ENCODE measurements around the gene HTR6.
A peak's percentile ranks its signal among the peaks of the same experiment; 100 is the strongest.
"Not testable (repeated sequence)": the region's sequence is repeated elsewhere in the genome, so short reads cannot be mapped to it uniquely, and the experiment has no call there.

Gene HTR6

GRCh38 chr1:19664453-19665185, at the start of gene HTR6:
HTR6 (plus strand) TSS chr1:19664875; CDS start chr1:19665754, 879 bp downstream.
- DNase-seq (ENCODE audit: low read depth, low spot score), result no peak

- no peak for DNase-seq (ENCODE audit: low read depth, low spot score)
These were observed 49.2 kb upstream of the HTR6 start for GRCh38 chr1:19615438-19615837.

DNA sequence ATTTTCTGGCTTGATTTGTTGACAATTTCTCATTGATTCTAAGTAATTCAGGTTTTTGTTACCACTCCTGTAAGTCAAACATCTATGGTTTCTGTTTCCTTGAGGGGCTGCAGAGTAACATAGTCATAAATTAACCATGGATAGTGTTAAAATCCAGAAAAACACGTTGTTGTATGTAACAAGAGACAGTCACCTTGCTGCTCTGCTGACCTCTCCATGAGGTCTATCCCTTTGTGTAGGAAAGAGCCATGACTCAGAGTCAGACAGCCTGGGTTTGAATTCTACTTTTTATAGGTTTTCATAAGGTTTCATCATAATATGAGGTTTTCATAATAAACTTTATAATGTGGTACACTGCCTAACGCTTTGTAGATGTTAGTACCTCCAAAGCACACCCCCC, 48.2 kb upstream of the HTR6 start:
- no peak for DNase-seq (ENCODE audit: low read depth, low spot score)

- DNase-seq (ENCODE audit: low read depth, low spot score), result no peak
These were observed 47.3 kb upstream of the HTR6 start for GRCh38 chr1:19617376-19617775.

DNA sequence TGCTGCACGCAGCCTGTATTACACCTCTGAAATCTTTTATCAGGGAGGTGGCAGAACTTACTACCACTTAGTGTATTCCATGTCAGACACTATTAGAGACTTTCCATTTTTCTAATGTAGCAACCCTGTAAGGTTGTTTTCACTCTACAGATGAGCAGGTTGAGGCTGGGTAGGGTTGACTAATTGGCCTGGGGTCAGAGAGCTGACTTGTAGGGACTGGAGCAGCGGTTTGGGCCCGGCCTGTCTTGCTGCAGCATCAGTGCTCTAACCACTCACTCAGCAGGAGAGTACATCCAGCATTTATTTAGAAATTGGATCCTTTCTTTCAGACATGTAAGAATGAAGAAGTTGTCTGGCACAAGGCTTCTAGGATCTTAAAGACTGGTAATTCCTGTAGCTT, 46.2 kb upstream of the HTR6 start:
- DNase-seq (ENCODE audit: low read depth, low spot score), result no peak

GRCh38 chr1:19619697-19620384, 44.8 kb upstream of the HTR6 start:
- no peak for DNase-seq (ENCODE audit: low read depth, low spot score)

- DNase-seq (ENCODE audit: low read depth, low spot score), result no peak
These were observed 43.9 kb upstream of the HTR6 start for GRCh38 chr1:19620786-19621185.

GRCh38 chr1:19621274-19621950, 43.3 kb upstream of the HTR6 start:
- no peak for DNase-seq (ENCODE audit: low read depth, low spot score)

DNA sequence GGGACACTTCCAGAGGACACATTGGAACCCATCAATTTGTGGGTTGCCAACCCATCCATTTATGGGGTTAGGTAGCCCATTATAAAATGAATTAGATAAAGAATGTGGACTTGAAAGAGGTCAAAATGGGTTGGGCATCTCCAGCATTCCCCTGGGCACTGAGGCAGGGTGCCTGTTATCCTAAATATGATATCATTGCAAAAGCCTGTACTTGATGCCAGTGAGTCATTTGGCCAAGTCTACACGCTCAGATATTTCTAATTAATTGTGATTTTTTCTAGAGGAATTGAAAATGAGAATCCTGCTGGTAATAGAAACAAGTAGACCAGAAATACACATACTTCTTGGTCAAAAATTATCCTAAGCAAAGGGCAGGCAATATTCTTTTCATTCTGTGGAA, 42.5 kb upstream of the HTR6 start:
- no peak for DNase-seq (ENCODE audit: low read depth, low spot score)

DNA sequence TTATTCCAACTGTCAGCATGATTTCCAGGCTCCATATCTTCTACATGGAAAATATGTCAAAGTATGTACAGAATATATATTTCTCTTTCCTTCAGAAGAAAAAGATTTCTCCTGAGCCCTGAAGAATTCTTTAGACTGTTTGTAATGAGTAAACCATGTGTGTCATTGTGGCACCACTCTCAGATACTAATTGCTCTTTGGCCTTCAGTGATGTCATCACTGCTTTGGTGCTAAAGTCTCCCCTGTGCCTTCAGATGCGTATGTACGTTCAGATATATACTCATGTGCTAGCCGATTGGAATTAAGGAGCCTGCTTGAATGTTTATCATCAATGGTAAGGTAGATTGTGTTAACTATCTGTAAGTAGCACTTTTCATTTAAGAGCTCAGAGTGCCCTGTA, 41.2 kb upstream of the HTR6 start:
- no peak for DNase-seq (ENCODE audit: low read depth, low spot score)

DNA sequence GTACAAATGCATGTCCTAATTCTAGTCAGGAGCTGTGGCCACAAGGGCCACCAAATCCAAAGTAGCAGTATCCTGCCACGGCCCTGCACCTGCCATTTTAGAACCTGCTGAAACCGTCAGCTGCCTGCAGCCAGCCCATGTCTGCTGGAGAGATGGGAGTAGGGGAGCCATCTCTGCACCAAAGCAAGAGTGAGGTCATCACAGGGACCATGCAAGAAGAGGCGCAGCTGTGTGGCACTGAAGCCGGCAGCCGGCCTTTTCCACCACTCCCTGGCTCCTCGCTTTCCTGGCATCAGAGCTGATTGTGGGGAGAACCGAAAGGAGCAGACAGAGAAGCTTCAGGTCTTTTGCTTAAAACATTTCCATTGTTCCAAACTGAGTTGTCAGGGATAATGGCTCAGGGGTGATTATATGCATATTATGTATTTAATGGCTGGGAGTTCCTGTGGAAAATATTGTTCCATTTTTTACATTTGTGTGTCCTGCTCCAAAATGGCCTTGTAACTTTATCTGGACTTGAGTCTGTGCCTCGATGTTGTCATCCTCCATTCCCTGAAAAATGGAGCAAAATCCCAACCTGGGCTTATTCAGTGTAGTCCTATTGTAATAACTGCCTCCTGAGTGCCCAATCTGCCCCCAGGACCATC, 39.3 kb upstream of the HTR6 start:
- no peak for DNase-seq (ENCODE audit: low read depth, low spot score)

DNA sequence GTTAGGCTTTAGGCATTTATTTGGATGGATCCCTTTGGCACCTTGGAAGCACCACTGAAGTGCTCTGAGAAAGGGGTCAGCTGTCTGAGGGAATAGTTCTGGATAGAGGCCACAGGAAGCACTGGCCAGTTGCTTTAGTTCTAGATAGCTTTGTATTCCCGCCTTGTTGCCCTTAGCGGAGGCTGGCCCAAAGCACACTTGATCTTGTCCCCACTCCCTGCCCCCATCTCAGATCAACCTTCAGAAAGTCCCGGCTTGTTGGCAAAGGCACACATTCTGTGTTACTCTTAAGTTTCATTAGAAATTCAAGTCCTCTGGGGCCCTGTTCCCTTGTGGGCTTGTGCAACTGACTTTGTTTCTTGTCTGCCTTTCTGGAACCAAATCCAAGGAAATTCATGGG, 35.8 kb upstream of the HTR6 start:
- peak; percentile 1 for DNase-seq (ENCODE audit: low read depth, low spot score)

DNA sequence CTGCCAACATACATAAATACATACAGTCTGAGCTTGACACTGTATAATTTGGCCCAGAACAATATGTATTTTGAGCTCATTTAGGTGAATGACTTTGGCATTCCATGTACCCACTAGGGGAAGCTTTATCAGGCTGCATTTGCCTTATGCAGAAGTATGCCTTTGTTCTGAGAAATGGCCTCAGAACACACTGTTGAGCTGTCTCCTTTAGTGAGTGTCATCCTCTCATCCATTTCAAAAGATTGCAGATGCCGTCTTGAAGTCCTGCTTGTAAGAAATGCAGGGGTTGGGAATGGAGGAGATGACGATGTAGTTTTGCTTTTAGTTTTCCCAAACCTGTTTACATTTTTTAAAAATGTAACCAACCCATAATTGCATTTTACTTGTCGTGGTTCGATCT, 35.3 kb upstream of the HTR6 start:
- no peak for DNase-seq (ENCODE audit: low read depth, low spot score)

DNA sequence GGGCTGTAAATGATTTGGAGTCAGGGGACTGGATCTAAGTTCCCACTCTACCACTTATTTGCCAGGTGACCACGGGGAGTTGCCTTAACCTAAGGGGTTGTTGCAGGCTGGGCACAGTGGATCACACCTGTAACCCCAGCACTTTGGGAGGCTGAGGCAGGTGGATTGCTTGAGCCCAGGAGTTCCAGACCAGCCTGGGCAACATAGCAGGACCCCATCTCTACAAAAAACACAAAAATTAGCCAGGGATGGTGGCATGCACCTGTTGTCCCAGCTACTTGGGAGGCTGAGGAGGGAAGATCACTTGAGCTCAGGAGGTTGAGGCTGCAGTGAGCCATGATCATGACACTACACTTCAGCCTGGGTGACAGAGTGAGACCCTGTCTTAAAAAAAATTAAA, 34.5 kb upstream of the HTR6 start:
- DNase-seq (ENCODE audit: low read depth, low spot score), result not testable (repeated sequence)

GRCh38 chr1:19630720-19631395, 33.8 kb upstream of the HTR6 start:
- DNase-seq (ENCODE audit: low read depth, low spot score), result no peak

GRCh38 chr1:19632211-19632610, 32.5 kb upstream of the HTR6 start:
- DNase-seq (ENCODE audit: low read depth, low spot score), result no peak

DNA sequence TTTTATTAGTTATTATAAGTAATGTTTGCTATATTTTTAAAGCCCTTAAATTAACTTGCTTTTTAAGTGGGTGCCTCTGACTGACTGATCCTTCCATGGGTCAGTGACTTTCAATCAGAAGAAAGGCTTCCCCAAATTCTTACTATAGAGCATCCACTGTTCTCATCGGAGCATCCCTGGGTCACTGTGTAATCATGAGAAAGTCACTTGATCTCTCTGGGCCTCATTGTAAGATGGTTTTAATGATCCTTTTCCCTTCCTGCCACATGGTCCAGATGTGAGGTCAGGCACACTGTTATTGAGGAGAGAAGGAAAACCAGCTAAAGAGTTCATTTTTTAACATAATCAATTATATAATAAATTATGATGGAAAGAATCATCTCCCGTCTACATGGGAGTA, 31.6 kb upstream of the HTR6 start:
- DNase-seq (ENCODE audit: low read depth, low spot score), result no peak

- not testable (repeated sequence) for DNase-seq (ENCODE audit: low read depth, low spot score)
These were observed 29.6 kb upstream of the HTR6 start for GRCh38 chr1:19635064-19635463.

DNA sequence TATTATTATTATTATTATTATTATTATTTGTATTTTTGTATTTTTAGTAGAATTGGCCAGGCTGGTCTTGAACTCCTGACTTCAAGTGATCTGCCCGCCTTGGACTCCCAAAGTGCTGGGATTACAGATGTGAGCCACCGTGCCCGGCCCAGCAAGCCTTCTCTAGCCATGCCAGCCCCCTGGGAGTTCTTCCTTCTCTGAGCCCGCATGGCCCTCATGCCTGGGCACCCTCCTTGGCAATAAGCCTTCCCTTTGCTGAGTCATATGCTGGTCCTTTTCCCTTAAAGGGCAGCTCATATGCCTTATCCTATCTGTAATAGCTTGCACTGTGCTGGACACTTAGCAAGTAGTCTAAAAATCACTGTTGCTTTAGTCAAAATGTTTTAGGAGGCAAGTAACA, 29.0 kb upstream of the HTR6 start:
- DNase-seq (ENCODE audit: low read depth, low spot score), result no peak

DNA sequence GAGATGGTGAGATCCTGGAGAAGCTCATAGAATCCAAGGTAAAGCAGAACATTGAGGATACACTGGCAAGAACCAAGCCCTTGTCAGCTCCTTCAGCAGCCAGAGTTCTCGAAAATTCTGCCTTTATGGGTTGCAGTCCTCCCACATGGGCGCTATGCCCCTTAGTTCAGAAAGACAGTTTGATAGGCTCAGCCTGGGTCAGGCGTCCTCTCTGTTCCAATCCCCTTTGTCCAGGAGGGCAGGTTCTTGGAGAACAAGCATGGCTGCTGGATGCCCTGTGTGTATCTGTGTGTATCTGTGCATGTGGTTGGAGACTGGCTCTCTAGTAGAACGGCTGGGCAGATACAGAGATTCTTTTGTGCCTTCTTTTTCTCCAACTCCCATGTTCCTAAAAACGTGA, 28.6 kb upstream of the HTR6 start:
- no peak for DNase-seq (ENCODE audit: low read depth, low spot score)

DNA sequence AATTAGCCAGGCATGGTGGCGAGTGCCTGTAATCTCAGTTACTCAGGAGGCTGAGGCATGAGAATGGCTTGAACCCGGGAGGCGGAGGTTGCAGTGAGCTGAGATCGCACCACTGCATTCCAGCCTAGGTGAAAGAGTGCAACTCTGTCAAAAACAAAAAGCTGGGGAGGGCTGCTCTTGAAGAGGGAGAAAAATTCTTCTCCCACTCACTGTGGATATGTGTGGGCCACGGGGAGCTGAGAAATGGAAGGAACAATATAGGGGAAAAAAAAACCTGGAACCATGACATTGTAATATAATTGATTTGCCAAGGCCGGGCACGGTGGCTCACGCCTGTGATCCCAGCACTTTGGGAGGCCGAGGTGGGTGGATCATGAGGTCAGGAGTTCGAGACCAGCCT, 27.9 kb upstream of the HTR6 start:
- DNase-seq (ENCODE audit: low read depth, low spot score), result not testable (repeated sequence)

- DNase-seq (ENCODE audit: low read depth, low spot score), result no peak
These were observed 27.1 kb upstream of the HTR6 start for GRCh38 chr1:19637606-19638005.
